Measurements from ENCODE around the gene TFAP2E.
"Not testable (repeated sequence)": the region's sequence is repeated elsewhere in the genome, so short reads cannot be mapped to it uniquely, and the experiment has no call there.

Gene TFAP2E

DNA sequence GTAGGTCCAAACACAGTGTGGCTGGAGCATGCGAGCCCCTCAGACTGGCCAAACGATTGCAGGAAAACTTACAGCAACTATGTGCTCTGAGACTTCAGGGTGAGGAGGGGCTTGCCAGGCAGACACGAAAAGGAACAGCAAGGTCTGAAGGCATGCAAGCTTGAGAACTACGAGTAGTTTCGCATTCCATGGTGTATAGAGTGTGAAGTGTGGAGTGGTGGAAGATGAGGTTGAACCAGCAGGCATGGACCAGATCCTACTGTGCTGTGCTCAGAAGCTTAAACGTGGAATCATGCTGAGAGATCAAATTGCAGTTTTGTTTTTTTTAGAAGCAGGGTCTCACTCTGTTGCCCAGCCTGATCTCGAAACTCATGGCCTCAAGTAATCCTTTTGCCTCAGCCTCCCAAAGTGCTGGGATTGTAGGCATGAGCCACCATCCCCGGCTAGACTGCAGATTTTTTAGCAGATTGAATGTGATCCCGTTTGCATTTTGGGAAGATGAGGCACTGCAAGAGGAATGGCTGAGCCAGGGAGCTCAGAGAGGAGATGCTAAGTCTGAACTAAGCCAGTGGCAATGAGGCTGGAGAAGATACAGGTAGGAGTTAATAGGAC lies 5.1 kb upstream of the TFAP2E start:
- H3K27me3 ChIP-seq (ENCODE audit: control insufficient read depth in 1 of 2, insufficient read depth in 2 of 2, low read length in 2 of 2) = peaks cover 14 to 20% of the 10 kb centered on the region in 2 donors
- no peaks in the 10 kb centered on the region for H3K4me1 ChIP-seq (ENCODE audit: insufficient read depth, low read length)
- no peak overlapping the region for H3K9ac ChIP-seq (ENCODE audit: low read length)
- no peak overlapping the region for H3K4me3 ChIP-seq (ENCODE audit: low read depth in 1 of 2, low read length in 2 of 2)
- no peak overlapping the region for H3K27ac ChIP-seq (ENCODE audit: low read depth, low read length)
- H3K36me3 ChIP-seq (ENCODE audit: insufficient read depth, low read length) = peaks cover 20% of the 10 kb centered on the region
- no peaks in the 10 kb centered on the region for H3K9me3 ChIP-seq (ENCODE audit: low read length)

DNA sequence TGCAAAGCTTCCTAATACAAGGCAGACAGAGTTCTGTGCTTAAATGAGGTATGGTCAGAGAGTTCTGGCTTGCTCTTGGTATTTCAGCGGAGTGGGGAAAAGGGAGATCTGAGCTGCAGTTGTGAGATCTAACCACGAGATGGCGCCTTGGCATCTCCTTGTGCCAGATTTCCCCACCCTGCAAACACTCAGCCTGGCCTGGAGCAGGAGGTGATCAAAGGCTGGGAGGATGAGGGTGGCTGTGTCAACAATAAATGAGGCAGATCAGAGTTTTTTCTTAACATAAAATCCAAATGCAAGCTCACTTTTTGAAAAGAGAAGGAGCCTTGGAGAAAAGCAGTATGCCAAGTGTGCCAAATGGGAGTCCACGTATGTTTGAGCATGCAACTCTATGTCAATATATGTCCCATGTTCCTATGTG lies 4.1 kb upstream of the TFAP2E start:
- Histone ChIP-seq H3K4me1 (ENCODE audit: insufficient read depth, low read length) (no peaks in the 10 kb centered on the region), H3K36me3 (ENCODE audit: insufficient read depth, low read length) (peaks cover 11% of the 10 kb centered on the region), H3K27ac (ENCODE audit: low read depth, low read length) (no peak overlapping the region), H3K9me3 (ENCODE audit: low read length) (no peaks in the 10 kb centered on the region), H3K27me3 (ENCODE audit: control insufficient read depth in 1 of 2, insufficient read depth in 2 of 2, low read length in 2 of 2) (peaks cover 14 to 28% of the 10 kb centered on the region in 2 donors), H3K9ac (ENCODE audit: low read length) (no peak overlapping the region), H3K4me3 (ENCODE audit: low read depth in 1 of 2, low read length in 2 of 2) (no peak overlapping the region)

DNA sequence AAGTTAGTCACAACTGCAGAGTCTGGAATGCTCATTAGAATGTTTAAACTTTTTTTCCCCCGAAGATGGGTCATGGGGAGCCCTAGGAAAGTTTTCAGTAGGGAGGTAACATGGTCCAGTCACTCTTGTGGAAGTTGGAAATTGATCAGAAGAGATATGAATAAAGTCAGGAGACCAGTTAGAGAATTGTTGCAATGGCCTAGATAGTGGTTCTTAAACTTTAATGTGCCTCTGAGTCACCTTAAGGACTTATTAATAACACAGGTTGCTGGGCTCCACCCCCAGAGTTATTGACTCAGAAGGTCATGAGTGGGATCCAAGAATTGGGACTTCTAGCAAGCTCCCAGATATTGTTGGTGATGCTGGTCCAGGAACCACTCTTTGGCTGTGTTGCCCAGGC lies 3.2 kb upstream of the TFAP2E start:
- Histone ChIP-seq H3K36me3 (ENCODE audit: insufficient read depth, low read length) (peaks cover 6% of the 10 kb centered on the region), H3K9ac (ENCODE audit: low read length) (no peak overlapping the region), H3K9me3 (ENCODE audit: low read length) (no peaks in the 10 kb centered on the region), H3K27me3 (ENCODE audit: control insufficient read depth in 1 of 2, insufficient read depth in 2 of 2, low read length in 2 of 2) (peaks cover 14 to 38% of the 10 kb centered on the region in 2 donors), H3K27ac (ENCODE audit: low read depth, low read length) (no peak overlapping the region), H3K4me3 (ENCODE audit: low read depth in 1 of 2, low read length in 2 of 2) (no peak overlapping the region), H3K4me1 (ENCODE audit: insufficient read depth, low read length) (no peaks in the 10 kb centered on the region)

DNA sequence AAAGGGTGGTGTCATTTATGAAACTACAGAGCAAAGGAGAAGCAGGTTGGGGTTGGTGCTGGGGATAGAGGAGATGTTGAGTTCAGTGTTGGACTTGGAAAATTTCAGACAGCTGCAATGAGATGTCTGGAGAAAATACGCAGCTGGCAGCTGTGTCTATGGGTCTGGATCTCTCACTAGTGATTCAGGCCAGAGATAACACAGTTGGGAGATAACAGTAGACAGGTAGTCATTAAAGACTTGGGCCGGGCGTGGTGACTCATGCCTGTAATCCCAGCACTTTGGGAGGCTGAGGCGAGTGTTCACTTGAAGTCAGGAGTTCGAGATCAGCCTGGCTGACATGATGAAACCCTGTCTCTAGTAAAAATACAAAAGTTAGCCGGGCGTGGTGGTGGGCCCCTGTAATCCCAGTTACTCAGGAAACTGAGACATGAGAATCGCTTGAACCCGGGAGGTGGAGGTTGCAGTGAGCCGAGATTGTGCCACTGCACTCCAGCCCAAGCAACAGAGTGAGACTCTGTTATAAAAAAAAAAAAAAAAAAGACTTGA lies 2.5 kb upstream of the TFAP2E start:
- Histone ChIP-seq H3K9me3 (ENCODE audit: low read length) (no peaks in the 10 kb centered on the region), H3K27ac (ENCODE audit: low read depth, low read length) (no peak overlapping the region), H3K36me3 (ENCODE audit: insufficient read depth, low read length) (peaks cover 6% of the 10 kb centered on the region), H3K4me1 (ENCODE audit: insufficient read depth, low read length) (no peaks in the 10 kb centered on the region), H3K27me3 (ENCODE audit: control insufficient read depth in 1 of 2, insufficient read depth in 2 of 2, low read length in 2 of 2) (peaks cover 14 to 44% of the 10 kb centered on the region in 2 donors), H3K9ac (ENCODE audit: low read length) (no peak overlapping the region), H3K4me3 (ENCODE audit: low read depth in 1 of 2, low read length in 2 of 2) (no peak overlapping the region)

DNA sequence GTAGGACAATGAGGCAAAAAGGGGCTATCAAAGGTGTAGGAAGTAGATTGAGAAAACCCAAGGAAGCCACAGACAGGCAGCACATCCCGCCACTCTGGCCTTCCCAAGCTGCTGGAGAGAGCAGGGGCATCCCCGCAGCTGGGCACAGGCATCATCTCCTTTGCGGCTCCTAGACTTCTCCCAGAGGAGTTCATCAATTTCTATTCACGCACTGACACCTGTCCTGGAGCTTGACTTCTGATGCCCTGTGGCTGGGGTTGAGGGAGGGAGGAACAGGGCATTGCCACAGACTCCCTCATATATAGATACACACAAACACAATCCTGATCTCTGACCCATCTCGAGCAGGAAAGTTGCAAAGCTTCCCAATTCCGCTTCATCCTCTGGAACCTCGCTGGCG lies 1.9 kb upstream of the TFAP2E start:
- Histone ChIP-seq H3K9me3 (ENCODE audit: low read length) (no peaks in the 10 kb centered on the region), H3K36me3 (ENCODE audit: insufficient read depth, low read length) (peaks cover 6% of the 10 kb centered on the region), H3K4me3 (ENCODE audit: low read depth in 1 of 2, low read length in 2 of 2) (no peak overlapping the region), H3K27ac (ENCODE audit: low read depth, low read length) (no peak overlapping the region), H3K27me3 (ENCODE audit: control insufficient read depth in 1 of 2, insufficient read depth in 2 of 2, low read length in 2 of 2) (peaks cover 14 to 50% of the 10 kb centered on the region in 2 donors), H3K9ac (ENCODE audit: low read length) (no peak overlapping the region), H3K4me1 (ENCODE audit: insufficient read depth, low read length) (peaks cover under 1% of the 10 kb centered on the region)

DNA sequence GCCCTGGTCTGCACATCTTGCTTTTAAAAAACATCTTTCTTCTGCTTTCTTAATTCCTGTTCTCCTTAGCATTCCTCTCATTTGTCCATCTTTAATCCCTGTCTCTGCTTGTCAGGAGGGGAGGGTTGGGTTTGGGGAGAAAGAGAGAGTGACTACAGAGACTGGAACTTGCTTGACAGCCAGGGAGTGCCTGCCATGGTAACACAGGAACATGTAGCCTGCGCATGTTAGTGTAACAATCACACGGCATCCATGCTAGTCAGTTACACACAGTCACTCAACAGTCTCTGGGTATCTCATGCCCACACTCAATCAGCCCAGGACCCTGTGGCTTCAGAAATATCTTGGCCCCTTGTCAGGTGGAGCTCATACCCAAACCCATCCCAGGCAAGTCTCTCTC lies 818 bp upstream of the TFAP2E start:
- no peak overlapping the region for H3K4me3 ChIP-seq (ENCODE audit: low read depth in 1 of 2, low read length in 2 of 2)
- H3K36me3 ChIP-seq (ENCODE audit: insufficient read depth, low read length) = no peaks in the 10 kb centered on the region
- H3K4me1 ChIP-seq (ENCODE audit: insufficient read depth, low read length) = peaks cover 5% of the 10 kb centered on the region
- H3K9me3 ChIP-seq (ENCODE audit: low read length) = no peaks in the 10 kb centered on the region
- H3K9ac ChIP-seq (ENCODE audit: low read length) = no peak overlapping the region
- H3K27me3 ChIP-seq (ENCODE audit: control insufficient read depth in 1 of 2, insufficient read depth in 2 of 2, low read length in 2 of 2) = peaks cover 14 to 61% of the 10 kb centered on the region in 2 donors
- no peak overlapping the region for H3K27ac ChIP-seq (ENCODE audit: low read depth, low read length)

DNA sequence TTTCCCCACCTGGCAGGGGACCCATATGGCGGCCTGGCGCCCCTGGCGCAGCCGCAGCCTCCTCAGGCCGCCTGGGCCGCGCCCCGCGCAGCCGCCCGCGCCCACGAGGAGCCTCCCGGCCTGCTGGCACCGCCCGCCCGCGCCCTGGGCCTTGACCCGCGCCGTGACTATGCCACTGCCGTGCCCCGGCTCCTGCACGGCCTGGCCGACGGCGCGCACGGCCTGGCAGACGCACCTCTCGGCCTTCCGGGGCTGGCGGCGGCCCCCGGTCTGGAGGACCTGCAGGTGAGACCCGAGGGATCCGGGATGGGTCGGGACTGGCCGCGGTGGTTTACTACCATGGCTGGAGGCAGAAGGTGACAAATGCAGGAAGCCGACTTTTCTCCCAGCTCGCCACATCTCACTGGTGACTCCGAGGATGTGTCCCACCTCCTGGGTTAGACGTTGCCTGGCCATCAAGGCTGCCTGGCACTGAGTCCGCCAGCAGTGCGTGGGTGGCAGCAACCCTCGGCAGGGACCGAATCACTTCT lies 1.1 kb downstream of the TFAP2E start:
- Histone ChIP-seq H3K27ac (ENCODE audit: low read depth, low read length) (no peak overlapping the region), H3K9ac (ENCODE audit: low read length) (no peak overlapping the region), H3K9me3 (ENCODE audit: low read length) (no peaks in the 10 kb centered on the region), H3K27me3 (ENCODE audit: control insufficient read depth in 1 of 2, insufficient read depth in 2 of 2, low read length in 2 of 2) (peaks cover 14 to 72% of the 10 kb centered on the region in 2 donors), H3K36me3 (ENCODE audit: insufficient read depth, low read length) (no peaks in the 10 kb centered on the region), H3K4me1 (ENCODE audit: insufficient read depth, low read length) (peaks cover 15% of the 10 kb centered on the region), H3K4me3 (ENCODE audit: low read depth in 1 of 2, low read length in 2 of 2) (no peak overlapping the region)

DNA sequence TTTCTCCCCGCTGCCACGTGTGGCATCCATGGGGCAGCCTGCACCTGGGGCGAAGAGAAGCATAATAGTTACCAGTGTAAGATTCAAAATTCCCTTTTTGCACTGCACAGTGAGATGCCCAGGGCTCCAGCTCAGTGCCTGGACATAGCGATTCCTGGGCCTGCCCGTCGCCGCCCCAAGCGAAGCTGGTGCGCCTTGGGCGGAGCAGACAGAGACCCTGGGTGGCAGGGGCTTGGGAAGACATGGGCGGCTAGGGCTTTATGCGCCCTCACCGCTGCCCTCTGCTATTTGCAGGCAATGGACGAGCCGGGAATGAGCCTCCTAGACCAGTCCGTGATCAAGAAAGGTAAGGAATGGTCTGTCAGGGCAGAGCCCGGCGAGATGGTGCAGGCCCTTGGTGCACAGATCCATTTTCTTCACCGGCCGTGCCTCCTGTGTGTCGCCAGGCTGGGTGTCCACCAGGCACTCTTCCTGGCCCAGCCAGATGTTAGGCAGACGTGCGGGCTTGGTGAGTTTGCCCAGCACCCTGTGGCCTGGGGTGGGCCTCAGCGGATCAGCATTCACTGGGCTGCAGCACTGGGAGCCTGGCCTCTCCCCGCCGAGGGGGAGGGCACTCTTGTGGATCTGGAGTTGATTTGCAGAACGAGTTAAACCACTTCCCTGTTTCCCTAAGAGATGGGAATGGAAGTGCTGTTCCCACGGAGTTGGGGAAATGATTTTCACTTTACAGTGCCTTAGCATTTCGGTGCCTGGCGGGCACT lies 1.7 kb downstream of the TFAP2E start:
- H3K27me3 ChIP-seq (ENCODE audit: control insufficient read depth in 1 of 2, insufficient read depth in 2 of 2, low read length in 2 of 2) = peaks cover 14 to 72% of the 10 kb centered on the region in 2 donors
- H3K4me1 ChIP-seq (ENCODE audit: insufficient read depth, low read length) = peaks cover 15% of the 10 kb centered on the region
- H3K36me3 ChIP-seq (ENCODE audit: insufficient read depth, low read length) = no peaks in the 10 kb centered on the region
- no peak overlapping the region for H3K4me3 ChIP-seq (ENCODE audit: low read depth in 1 of 2, low read length in 2 of 2)
- no peaks in the 10 kb centered on the region for H3K9me3 ChIP-seq (ENCODE audit: low read length)
- H3K27ac ChIP-seq (ENCODE audit: low read depth, low read length) = no peak overlapping the region
- H3K9ac ChIP-seq (ENCODE audit: low read length) = no peak overlapping the region

DNA sequence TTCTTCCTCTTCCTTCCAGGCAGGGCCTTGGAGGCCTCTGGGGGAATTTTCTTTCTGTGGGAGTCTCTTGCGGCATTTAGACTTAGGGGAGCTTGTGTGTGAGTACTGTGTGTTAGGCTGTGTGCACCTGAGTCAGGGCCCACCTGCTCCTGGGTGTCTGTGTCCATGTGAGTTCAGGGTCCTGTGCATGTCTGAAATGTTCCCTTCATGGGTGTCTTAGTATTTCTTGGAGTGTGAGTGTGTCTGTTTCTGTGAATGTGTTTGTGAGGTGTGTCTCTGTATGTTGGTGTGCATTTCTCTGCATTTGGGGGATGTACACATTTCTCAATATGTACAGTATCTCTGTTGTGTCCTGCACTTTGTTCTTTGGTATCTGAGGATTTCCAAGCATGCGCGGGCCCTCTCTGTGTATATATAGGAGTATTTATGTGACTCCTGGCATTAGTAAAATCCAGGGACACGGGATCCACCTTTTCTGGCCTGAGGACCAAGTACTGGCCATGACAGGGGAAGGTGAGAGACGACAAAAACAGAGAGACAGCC lies 2.4 kb downstream of the TFAP2E start:
- Histone ChIP-seq H3K36me3 (ENCODE audit: insufficient read depth, low read length) (no peaks in the 10 kb centered on the region), H3K27ac (ENCODE audit: low read depth, low read length) (no peak overlapping the region), H3K9ac (ENCODE audit: low read length) (no peak overlapping the region), H3K4me3 (ENCODE audit: low read depth in 1 of 2, low read length in 2 of 2) (no peak overlapping the region), H3K27me3 (ENCODE audit: control insufficient read depth in 1 of 2, insufficient read depth in 2 of 2, low read length in 2 of 2) (peaks cover 14 to 72% of the 10 kb centered on the region in 2 donors), H3K9me3 (ENCODE audit: low read length) (no peaks in the 10 kb centered on the region), H3K4me1 (ENCODE audit: insufficient read depth, low read length) (peaks cover 15% of the 10 kb centered on the region)

DNA sequence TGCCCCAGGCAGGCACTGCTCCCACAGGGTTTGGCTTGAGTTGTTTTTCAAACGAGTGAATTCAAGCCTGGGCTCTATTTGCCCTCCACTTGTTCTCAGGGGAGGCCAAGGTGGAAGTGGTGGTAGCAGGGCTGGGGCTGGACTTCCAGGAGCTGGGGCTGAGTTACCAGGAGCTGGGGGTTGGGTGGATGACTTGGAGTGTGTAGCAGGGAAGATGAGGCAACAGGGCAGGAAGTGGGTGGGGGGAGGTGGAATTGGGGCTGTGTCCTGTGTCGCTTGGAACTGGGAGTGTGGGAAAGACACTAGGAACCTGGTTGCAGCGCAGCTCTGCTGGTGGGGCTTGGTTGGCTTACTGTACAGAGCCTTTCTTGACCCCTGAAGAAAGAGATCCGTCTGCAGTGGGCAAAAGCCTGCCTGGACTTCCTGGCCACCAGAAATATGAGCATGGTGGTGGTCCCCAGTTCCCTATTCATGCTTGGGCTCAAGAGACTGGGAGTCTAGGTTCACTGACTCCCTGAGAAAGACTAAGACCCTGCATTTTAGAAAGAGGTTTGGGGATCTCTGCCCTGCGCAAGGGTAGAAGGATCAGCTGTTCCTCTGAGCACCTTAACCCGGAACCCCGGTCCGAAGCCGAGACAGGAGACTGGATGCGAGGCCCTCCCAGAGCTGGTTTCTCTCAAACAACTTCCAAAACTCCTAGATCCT lies 3.1 kb downstream of the TFAP2E start:
- Histone ChIP-seq H3K9ac (ENCODE audit: low read length) (no peak overlapping the region), H3K36me3 (ENCODE audit: insufficient read depth, low read length) (no peaks in the 10 kb centered on the region), H3K27me3 (ENCODE audit: control insufficient read depth in 1 of 2, insufficient read depth in 2 of 2, low read length in 2 of 2) (peaks cover 14 to 70% of the 10 kb centered on the region in 2 donors), H3K4me1 (ENCODE audit: insufficient read depth, low read length) (peaks cover 15% of the 10 kb centered on the region), H3K4me3 (ENCODE audit: low read depth in 1 of 2, low read length in 2 of 2) (no peak overlapping the region), H3K27ac (ENCODE audit: low read depth, low read length) (no peak overlapping the region), H3K9me3 (ENCODE audit: low read length) (no peaks in the 10 kb centered on the region)

DNA sequence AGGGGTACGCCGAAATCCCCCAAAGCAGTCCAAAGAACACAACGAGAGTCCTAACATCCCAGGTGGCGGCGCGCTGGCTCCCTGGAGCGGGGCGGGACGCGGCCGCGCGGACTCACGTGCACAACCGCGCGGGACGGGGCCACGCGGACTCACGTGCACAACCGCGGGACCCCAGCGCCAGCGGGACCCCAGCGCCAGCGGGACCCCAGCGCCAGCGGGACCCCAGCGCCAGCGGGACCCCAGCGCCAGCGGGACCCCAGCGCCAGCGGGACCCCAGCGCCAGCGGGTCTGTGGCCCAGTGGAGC lies 3.6 kb downstream of the TFAP2E start:
- peaks cover 15% of the 10 kb centered on the region for H3K4me1 ChIP-seq (ENCODE audit: insufficient read depth, low read length)
- not testable (repeated sequence) for H3K36me3 ChIP-seq (ENCODE audit: insufficient read depth, low read length); H3K27ac ChIP-seq (ENCODE audit: low read depth, low read length); H3K9ac ChIP-seq (ENCODE audit: low read length); H3K9me3 ChIP-seq (ENCODE audit: low read length); H3K4me3 ChIP-seq (ENCODE audit: low read depth in 1 of 2, low read length in 2 of 2)
- peaks cover 12 to 65% of the 10 kb centered on the region in 2 donors for H3K27me3 ChIP-seq (ENCODE audit: control insufficient read depth in 1 of 2, insufficient read depth in 2 of 2, low read length in 2 of 2)

Measured in muscle layer of colon (tissue), 2 donors.